HuH-7.5 (cell line): ENCODE measurements around the gene ESYT1.
"Not testable (repeated sequence)": the region's sequence is repeated elsewhere in the genome, so short reads cannot be mapped to it uniquely, and the experiment has no call there.

ENCODE experiments used
- DNase-seq: peaks from one replicate; pipeline ENCODE4 v3.0.0; 2011; ENCODE audit warnings: low spot score

The ESYT1 gene

DNA sequence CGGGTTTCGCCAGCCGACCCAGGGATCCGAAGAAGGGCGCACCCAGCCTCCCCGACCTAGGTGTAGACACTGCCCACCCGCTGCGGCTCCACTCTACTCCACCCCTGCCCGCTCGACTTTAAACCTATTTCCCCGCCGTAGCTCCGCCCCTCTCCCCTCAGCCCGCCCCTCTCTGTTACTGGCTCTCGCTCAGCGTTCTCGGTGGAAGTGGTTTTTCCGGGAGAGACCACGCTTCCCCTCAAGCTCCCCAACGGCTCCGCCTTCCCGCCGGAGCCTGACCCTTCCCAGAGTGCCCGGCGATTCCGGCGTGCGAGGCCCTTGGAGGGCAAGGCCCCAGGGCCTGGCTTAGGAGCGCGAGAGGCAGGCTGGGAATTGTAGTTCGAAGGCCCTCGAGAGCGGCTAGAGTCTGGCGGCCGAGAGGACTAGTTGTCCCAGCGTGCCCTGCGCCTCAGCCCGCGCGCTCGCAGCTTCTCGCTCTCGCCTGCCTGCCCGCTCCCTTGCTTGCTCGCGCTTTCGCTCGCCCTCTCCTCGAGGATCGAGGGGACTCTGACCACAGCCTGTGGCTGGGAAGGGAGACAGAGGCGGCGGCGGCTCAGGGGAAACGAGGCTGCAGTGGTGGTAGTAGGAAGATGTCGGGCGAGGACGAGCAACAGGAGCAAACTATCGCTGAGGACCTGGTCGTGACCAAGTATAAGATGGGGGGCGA is 23.8 kb upstream of the ESYT1 start, which contains the start of gene PA2G4:
TSS of gene PA2G4 (plus strand) at position 451 of the 706 bp plus-strand sequence. CDS start at position 630, 179 bp downstream.
- peak; percentile 89 for DNase-seq

DNA sequence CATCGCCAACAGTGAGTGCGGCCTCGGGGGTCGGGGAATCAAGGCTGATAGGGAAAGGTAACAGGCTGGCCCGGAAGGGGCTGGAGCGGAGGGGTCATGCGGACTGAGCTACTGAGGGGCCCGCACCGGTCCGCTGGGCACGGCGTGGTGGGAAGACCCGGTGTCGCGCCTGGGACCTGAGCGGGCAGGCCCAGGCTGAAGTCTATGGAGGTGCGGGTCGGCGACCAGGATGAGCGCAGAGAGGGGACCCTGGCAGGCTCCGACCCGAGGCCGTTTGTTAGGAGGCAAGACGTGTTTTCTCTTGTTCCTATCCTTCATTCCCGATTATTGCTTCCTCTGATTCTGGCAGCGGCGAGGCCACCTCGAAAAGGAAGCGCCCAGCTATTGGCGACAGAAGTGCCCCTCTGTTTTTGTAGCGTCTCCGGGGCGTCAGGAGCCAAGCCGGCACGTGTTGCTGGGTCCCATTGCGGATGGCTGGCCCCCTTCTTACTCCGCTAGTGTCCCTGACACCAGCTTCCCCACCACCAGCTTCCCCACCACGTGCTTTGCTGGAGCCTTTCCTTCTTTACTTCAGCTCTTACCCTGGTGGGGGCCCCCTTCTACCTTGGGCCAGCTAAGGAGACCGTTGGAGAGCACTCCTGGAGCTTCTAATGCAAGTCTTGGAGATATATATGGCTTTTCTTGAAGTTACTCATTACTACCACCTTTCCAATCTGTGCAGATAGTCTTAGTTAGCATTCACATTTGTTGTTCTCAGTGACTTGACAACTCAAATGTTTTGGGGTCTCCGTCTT is 23.1 kb upstream of the ESYT1 start:
- no peak for DNase-seq

DNA sequence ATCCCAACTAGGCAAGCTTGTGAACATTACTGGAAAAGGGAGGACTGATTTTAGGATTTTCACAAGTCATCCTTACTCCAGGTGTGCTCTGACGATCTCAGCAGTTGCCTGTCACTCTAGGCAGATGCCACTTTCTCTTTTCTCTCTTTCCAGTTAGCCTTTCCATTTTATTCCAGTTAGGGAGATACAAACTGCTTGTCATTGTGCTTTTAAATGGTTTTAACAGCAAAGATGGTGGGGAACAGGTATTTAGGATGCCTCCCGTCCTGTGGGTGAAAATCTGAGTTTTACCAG is 22.5 kb upstream of the ESYT1 start:
- no peak for DNase-seq

DNA sequence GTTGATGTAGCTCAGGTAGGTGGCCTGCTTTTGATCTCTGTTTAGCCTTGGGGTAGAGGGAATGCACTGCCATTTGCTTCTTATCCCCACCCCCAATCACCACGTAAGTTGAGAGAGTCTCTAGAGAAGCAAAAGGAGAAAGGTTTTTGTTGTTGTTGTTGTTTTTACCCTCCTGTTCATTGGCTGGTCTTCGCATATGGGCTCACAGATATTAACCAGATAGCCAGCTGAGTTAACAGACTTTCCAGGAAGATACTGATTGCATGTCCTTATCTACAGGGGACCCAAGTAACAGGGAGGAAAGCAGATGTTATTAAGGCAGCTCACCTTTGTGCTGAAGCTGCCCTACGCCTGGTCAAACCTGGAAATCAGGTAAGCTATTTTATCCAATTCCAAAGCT is 20.8 kb upstream of the ESYT1 start:
- no peak for DNase-seq

DNA sequence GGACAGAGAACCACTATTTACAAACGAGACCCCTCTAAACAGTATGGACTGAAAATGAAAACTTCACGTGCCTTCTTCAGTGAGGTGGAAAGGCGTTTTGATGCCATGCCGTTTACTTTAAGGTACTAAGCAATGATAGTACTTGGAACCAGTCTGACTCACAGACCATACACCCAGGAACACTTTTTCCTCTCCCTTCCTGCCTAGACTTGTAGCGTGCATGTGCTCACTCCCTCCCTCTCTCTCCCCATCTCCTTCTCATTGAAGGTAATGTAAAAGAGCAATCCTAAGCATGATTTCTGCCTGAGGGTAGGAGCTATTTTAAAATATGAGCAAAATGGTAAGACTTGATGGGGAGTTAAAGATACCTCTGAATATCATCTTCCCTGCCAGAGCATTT is 17.5 kb upstream of the ESYT1 start:
- DNase-seq, result no peak

DNA sequence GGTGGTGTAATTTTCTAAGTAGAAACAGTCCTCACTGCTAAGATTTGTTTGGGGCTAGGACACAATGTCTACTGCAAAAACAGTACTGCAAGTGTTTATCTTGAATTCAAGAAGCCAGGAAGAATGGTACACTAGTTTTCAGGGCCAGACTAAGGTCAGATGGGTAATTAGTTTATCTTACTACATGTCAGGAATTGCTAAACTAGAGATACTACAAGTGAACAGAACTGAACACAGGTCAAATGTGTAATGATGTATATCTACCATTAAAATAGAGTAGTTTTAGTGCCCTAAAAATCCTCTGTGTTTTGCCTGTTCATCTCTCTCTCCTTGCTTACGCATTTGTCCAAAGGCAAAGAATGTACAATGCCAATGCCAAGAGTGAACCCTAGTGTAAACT is 14.0 kb upstream of the ESYT1 start:
- no peak for DNase-seq

DNA sequence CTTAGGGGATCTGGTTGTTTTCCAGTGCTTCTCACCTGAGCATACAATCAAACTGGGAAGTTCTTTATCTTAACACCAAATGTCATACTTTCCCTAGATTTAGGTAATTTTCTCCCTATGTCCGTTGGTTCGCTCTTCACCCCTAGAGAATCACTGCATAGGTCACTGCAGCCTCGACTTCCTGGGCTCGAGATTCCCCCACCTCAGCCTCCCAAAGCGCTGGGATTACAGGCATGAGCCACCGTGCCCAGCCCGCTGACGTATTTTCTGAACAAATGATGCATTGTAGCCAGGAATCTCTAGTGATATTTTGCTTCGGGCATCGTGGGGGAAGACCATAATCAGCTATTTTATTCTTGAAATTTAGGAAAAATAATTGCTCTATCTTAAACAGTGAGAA is 12.7 kb upstream of the ESYT1 start:
- DNase-seq, result no peak

DNA sequence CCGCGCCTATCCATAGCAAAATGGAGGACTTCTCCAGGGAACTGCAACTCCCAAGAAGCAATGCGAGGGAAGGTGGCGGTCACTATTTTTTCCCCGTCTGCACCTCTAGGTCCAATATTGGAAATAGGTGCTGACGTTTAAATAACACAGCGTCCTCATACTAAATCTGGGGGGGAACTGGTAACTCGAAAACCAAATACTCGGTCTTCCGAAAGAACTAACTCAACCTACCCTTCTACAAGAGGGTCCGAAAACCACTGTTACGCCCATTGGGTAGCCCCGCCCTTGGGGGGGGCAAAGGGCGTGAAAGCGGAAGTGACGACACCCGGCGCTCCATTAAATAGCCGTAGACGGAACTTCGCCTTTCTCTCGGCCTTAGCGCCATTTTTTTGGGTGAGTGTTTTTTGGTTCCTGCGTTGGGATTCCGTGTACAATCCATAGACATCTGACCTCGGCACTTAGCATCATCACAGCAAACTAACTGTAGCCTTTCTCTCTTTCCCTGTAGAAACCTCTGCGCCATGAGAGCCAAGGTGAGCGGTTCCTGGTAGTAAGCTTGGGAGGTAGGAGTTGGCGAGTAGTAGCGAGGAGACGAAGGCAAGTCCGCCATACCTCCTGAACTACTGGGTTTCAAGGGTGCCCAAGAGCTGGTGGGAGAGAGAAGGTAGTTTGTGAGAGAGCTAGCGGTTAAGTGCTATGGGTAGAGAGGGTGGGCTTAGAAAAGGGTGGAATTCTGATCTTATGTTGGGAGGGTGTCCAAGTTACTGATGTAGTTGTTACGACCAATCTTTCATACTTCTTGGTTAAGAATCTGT is 11.6 kb upstream of the ESYT1 start, which contains the start of gene RPL41:
TSS of gene RPL41 (plus strand) at position 367 of the 815 bp plus-strand sequence.
- DNase-seq, result peak; percentile 59

DNA sequence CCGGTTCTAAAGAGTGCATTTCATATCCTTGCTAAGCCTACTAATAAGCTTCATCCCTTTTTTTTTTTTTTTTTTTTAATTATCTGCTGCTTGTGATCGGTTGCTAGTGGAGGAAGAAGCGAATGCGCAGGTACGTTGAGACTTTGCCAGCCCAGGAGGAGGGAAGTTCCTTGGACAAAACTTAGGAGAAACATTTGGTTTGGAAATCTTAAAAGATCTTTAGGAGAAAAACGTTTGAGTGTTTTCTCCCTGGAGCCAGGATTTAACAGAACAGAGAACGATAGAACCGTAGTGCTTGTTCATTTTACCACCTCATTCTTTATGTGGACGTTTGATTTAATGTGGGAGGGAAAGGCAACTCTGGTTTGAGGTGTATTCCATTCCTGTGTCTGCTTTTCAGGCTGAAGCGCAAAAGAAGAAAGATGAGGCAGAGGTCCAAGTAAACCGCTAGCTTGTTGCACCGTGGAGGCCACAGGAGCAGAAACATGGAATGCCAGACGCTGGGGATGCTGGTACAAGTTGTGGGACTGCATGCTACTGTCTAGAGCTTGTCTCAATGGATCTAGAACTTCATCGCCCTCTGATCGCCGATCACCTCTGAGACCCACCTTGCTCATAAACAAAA is 10.9 kb upstream of the ESYT1 start:
- DNase-seq, result not testable (repeated sequence)

DNA sequence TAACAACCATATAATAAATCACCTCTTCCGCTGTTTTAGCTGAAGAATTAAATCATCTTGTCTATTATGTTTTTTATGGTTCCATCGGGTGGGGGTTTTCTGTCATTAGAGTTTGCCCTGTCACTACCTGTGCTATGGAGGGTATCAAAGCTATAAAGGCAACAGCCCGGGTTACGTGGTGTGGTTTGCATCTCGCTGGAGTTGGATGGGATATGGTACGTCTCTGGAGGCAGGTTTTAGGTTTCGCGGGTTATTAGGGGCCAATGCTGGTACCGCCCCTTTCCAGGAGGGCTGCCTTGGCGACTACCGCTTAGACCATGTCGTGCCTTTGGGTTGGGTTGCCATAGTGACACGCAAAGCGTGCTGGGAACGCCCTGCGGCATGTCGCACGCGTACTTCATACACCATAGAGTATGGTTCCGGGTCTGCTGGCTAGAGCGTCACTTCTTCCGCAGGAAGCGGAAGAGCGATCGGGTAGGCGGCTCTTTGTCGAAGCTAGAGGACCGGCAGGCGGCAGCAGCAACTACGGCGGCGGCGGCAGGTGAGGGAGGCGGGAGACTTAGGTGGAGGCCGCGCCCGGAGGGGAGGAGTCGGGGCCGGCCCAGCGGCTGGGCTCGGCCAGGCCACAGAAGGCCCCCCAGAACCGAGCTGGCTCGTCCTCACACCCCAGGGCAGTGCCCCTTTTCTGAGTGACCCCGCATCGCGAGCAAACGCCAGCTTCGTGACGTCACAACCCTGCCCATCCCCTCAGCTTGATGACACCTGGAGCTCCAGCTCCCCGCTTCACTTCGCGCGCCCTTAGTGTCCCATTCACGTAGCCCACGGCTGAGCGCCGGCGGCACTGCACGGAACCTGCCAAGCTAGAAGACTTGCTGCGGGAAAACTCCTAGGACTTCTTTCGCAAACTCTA is 10.0 kb upstream of the ESYT1 start, which contains the start of gene ZC3H10:
TSS of gene ZC3H10 (plus strand) at position 489 of the 910 bp plus-strand sequence. CDS start 2,297 bp downstream, outside the sequence.
- peak; percentile 78 for DNase-seq

DNA sequence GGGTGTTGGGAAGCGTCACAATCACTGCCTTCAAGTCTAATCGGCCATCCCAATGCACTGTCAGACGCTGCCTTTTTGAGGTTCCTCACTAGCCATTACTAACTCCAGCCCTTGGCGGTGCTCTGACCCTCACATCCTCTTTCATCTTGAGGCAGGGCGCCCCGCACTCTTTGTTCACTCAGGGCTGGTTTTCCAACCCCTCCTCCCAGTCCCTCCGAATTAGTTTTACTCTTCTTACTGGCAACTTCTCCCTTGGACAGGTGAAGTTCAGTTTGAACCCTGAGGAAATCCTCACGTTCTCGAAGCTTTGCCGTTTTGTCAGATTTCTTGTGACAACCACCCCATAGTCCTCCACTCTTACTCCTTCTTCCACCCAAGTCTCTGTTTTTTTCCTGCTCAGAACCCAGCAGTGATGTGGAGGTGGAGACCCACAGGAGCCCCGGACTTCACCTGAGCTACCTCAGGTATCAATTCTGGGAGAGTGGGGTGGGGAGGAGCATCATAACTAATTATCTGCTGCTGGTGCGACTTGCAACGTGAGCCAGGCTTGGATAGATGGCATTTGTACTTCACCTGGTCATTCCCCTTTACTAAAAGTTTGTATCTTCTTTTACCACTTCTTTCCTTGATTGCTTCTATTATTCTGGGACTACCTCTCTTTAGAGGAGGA is 9.2 kb upstream of the ESYT1 start:
- DNase-seq, result no peak

DNA sequence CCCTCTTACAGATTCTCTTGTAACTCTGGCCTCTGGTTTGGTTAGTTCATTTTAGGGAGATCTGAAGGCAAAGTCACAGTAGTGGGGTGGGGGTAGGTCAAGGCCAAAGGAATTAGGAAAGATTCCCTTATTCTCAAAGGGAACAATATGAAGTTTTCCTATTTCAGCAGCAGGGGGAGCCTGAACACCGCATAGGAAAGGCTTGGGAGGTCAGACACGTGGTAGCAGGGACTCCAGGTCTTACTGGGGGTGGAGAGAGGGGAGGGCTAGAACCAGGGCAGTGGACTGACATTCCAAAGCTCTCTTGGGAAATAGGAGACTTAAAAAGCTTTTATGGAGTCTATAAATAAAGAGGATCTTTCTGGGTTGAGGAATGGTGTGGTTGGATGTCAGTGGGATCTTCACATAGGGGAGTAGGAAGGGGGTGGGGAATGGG is 8.7 kb upstream of the ESYT1 start:
- peak; percentile 95 for DNase-seq

DNA sequence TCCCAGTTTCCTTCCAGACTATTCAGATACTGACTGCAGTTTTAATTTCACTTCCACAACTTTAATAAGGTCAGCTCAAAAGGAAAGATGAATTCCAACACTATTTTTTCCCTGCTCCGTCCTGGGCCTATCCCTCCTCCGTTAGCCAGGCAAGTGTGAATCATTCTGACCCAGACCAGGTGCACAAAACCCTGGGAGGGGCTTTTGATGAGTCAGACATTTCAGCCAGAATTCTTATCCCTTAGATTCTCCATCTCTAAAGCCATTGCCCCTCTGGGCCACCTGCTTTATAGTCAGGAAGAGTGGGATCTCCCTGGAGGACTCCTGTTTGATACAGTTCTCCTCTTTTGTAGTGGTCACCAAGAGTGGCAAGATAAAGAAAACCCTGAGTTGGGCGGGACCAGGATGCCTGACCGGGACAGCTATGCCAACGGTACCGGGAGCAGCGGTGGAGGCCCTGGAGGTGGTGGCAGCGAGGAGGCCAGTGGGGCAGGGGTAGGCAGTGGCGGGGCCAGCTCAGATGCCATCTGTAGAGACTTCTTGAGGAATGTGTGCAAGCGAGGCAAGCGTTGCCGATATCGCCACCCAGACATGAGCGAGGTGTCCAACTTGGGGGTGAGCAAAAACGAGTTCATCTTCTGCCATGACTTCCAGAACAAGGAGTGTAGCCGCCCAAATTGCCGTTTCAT is 7.8 kb upstream of the ESYT1 start:
- DNase-seq, result no peak

DNA sequence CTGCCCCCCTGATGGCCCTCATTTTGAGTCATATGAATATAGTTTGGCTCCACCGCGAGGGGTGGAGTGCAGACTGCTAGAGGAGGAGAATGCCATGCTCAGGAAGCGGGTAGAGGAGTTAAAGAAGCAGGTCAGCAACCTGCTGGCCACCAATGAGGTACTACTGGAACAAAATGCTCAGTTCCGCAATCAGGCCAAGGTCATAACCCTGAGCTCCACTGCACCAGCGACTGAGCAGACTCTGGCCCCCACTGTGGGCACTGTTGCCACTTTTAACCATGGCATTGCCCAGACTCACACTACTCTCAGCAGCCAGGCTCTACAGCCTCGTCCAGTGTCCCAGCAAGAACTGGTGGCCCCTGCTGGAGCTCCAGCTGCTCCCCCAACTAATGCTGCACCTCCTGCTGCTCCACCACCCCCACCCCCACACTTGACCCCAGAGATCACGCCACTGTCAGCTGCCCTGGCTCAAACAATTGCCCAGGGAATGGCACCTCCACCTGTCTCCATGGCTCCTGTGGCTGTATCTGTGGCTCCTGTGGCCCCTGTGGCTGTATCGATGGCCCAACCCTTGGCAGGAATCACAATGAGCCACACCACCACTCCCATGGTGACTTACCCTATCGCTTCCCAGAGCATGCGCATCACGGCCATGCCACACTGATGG is 6.7 kb upstream of the ESYT1 start:
- no peak for DNase-seq

DNA sequence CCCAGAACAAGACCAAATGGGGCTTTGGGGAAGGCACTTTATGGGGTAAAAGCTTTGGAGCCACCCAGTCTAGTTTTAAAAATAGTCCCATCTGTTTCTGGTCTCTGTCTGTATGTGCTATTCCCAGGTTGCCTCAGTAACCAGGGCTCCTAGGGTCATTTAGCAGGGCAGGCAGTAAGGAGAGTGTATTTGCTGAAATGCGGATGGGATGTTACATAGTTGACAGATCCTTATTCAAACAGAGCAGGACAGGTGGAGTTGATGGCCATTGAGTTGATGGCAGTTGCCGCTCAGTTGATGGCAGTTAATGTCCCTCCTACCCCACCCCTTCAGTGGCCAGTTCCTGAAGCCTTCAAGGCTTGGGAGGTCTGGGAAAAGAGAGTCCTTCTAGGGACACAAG is 5.4 kb upstream of the ESYT1 start:
- peak; percentile 49 for DNase-seq

DNA sequence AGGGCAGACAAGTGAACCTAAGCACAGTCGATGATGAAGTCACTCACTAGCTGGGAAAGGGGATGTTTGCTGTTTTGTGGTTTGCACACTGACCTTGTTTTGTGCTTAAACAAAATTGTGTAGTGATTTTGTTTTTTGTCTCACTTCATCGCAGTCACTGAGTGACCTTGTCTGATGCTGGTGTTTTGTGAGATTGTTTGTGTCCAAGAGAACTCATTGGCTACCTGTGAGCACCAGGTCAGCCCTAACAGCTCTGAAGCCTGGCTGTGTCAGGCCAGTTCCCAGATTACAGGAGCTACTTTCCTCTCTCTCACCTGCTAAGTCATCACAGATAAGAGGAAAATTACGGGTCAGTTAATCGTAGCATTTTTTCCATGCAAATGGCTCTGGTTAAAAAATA is 3.9 kb upstream of the ESYT1 start:
- no peak for DNase-seq

DNA sequence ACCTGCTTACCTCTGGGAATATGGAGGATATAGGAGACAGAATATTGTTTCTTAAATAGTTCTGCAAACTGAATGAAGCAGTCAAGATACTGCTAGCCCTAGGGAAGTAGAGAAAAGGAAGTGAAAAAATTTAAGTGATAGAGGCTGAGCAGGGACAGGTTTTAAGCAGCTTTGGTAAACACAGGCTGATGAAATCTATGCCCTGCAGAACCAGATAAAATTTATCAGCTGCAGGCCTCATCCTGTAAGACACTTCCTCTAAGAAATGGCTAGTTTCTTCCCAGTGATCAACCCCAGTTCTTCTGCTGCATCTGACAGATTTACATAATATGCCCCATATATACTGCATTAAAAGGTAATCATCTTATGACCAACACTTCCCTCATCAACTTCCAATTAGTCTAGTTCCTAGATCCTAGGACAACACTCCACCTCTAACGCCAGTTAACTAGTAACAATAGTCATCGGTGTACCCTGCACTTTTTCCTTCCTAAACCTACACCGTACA is 1.3 kb upstream of the ESYT1 start:
- no peak for DNase-seq

DNA sequence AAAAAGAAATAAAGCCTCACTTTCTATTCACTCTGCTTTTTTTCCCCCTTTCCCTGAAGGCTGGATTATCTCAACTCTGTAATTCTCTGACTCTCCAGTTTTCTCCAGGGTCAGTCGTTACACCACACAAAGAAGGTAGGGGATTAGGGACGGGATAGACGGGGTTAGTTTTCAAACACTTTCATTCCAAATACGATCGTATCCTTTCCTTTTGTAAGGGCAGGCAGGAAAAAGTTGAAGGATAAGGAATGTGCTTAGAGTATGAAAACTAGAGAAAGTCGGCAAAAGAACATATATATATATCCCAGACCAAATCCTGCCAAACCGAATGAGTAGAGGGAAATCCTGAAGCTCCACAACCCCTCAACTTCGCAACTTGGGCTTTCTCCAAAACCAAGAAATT is 581 bp upstream of the ESYT1 start:
- DNase-seq, result no peak

DNA sequence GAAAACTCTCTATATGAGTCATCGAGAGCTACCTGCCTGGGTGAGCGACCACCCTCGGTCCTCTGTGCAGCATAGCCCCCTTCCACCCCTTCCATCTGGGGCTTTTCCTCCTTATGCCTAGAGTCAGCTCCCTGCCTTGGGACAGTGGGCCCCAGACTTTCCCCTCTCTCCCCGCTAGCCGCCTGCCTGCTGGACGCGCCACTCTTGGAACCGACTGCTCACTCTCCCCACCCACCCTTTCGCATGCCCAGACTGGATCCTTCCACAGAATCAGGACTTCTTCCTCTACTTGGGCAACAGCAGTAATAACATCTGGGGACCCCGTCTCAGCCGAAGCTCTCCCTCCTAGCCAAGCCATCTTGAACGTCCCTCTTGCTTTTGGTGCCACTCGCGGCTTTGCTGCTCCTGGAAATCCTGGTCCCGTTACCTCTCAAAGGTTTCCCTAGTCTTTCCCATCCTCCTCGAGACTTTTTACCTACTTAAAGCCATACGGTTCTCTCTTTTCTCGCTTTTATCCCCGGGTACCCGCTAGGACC is 671 bp downstream of the ESYT1 start:
- no peak for DNase-seq
